ENCODE data around the gene SART1. TPM values are rescaled to one million over a fixed set of nuclear protein-coding genes. Genes with fewer than 3 reads are reported as not detected.
"Not testable (repeated sequence)": the region's sequence is repeated elsewhere in the genome, so short reads cannot be mapped to it uniquely, and the experiment has no call there.

SART1 gene
- total RNA-seq, 1 donor from 2014 or later, result 35.9 TPM

DNA sequence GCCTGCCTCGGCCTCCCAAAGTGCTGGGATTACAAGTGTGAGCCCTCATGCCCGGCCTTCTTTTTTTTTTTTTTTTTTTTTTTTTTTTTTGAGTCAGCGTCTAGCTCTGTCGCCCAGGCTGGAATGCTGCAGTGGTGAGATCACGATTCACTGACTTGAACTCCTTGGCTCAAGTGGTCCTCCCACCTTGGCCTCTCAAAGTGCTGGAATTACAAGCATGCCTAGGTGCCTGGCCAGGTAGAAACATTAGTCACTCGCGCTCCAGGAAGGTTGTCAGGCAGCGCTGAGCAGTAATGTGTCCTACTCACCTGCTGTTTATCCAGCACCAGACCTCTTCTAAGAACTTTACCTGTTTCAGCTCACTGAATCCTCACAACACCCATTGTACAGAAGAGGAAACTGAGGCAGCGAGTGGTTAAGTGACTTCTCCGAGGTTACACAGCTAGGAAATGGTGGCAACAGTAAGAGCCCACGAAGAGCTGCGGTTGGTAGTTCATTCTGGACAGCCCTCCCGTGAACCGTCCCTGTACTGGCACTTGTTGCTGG, 49.8 kb downstream of the SART1 start:
- no peak for DNase-seq (ENCODE audit: low spot score)
- intact Hi-C loops (cut with DNase I), result no loop called here

DNA sequence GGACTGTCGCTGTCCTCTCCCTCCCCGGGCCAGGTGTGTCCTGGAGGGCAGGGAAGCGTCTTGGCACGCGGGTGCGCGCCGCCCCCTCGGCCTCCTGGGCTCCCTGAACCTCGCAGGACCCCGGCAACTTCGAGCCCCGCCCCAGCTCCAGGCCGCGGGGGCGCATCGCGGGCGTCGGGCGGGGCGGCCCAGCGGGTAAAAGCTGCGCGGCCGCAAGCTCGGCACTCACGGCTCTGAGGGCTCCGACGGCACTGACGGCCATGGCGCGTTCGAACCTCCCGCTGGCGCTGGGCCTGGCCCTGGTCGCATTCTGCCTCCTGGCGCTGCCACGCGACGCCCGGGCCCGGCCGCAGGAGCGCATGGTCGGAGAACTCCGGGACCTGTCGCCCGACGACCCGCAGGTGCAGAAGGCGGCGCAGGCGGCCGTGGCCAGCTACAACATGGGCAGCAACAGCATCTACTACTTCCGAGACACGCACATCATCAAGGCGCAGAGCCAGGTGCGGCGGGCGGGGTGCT, 50.3 kb downstream of the SART1 start, which contains the start of gene CST6:
Gene CST6 (plus strand): TSS at position 224 of the 519 bp plus-strand sequence. CDS start 37 bp downstream, at position 261.
- DNase-seq (ENCODE audit: low spot score), result no peak
- intact Hi-C loops (cut with DNase I), result no loop called here

DNA sequence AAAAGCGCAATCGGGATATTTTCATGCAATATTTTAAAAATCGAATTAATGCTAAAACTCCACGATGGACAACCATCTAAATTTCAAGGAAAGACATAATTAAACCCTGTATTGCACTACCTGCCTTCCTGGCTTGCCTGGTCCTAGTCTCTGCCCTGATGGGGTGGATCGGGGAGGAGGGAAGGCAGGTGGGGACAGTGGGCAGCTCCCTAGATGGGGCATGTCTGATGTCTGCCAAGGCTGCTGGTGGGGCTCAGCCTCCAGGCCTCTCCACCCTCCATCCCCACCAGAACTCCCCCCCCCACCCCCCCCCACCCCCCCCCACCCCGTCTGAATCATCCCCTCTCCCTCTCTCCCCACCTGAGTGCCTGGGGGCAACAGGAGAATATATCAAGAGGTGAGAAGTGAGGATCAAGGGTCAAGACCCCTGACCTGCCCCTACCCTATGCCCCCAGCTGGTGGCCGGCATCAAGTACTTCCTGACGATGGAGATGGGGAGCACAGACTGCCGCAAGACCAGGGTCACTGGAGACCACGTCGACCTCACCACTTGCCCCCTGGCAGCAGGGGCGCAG, 50.9 kb downstream of the SART1 start:
- DNase-seq (ENCODE audit: low spot score), result no peak
- intact Hi-C loops (cut with DNase I), result no loop called here

DNA sequence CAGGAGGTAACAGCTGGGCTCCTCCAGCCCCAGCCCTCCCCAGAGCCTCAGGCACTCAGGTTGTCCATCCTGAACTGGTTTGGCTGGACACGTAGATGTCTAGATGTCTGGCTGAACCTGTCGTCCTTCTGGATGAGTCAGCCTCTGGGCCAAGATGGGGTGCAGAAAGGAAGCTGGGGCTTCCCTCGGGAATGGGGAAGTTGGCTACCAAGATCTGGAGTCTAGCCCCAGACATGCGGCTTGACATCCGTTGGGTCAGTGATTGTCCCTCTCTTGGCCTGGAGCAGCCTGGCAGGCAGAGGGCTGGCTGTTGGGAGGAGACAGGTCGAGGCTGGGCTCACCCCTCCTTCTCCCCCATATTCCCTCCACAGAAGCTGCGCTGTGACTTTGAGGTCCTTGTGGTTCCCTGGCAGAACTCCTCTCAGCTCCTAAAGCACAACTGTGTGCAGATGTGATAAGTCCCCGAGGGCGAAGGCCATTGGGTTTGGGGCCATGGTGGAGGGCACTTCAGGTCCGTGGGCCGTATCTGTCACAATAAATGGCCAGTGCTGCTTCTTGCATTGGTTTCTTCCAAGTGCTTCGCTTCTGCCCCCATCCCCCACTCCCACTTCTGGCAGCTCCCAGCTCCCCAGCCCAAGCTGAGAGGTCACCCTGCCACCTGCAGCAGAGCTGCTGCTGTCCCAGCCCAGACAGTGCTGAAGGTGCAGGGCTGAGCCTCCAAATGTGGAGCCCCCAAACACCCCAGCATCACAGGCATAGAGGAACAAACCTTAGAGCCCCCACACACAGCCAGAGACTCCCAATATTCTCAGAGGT, 51.6 kb downstream of the SART1 start:
- intact Hi-C loops (cut with DNase I), result no loop called here
- no peak for DNase-seq (ENCODE audit: low spot score)

DNA sequence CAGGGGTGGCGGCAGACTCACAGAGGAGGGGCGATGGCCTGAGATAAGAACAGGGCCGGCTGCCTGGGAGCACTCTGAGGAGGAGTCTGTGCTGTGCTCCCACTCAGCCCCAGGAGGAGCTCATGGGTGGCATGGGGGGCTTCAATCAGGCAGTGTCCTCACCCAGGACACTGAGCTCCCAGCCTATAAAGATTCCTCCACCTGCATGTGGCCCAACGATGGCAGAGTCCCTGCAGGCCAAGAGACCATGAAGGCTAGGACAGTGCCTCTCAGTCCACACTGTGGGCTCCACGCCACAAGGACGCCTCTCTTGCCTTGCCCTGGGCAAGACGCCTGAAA, 52.2 kb downstream of the SART1 start:
- no peak for DNase-seq (ENCODE audit: low spot score)
- intact Hi-C loops (cut with DNase I), result no loop called here

DNA sequence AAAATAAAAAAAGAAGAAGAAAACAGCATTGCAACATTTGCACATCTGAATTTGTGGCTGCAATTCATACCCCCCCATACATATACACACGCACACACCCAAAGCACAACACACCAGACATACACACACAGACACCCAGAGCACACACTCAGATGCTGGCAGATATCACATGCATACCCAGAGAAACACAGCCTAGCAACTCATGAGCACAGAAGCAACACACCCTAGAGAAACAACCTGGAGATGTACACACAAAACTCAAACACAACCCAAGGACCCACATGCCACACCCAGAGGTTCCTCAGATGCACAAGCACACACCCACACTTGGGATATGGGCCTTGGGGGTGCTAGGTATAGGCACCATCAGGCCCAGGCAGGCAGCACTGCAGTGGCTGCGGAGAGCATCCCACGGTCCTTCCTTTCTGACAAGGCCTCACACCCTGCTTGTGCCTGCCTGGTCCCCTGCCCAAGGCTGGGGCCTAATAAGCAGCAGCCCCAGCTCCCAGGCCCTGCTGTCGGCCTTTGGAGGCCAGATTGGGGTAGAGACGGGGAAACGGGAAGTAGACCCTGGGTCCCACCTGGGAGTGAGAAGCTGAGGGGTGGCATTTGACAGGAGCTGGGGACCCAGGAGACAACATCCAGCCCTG, 53.4 kb downstream of the SART1 start:
- intact Hi-C loops (cut with DNase I), result no loop called here
- no peak for DNase-seq (ENCODE audit: low spot score)

DNA sequence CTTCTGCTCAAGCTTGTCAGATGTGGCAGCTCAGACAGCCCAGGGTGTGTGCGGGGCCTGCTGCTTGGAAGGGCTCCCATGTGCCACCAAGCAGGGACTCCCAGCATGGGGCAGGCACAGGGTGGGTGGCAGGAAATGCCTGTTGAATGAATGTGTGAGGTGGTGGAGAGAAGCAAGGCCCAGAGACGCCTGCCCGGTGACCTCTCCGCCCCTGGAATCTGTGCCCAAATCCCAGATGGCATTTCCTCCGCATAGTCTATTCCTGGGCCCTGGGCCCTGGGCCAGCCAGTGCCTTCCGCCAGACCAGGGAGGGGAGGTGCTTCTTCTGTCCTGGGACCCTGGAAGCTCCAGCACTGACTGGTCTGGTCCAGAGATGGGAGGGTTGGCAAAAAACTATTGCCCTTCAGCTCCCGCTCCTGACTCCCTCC, 53.9 kb downstream of the SART1 start:
- peak; percentile 86 for DNase-seq (ENCODE audit: low spot score)
- intact Hi-C loops (cut with DNase I), result no loop called here

DNA sequence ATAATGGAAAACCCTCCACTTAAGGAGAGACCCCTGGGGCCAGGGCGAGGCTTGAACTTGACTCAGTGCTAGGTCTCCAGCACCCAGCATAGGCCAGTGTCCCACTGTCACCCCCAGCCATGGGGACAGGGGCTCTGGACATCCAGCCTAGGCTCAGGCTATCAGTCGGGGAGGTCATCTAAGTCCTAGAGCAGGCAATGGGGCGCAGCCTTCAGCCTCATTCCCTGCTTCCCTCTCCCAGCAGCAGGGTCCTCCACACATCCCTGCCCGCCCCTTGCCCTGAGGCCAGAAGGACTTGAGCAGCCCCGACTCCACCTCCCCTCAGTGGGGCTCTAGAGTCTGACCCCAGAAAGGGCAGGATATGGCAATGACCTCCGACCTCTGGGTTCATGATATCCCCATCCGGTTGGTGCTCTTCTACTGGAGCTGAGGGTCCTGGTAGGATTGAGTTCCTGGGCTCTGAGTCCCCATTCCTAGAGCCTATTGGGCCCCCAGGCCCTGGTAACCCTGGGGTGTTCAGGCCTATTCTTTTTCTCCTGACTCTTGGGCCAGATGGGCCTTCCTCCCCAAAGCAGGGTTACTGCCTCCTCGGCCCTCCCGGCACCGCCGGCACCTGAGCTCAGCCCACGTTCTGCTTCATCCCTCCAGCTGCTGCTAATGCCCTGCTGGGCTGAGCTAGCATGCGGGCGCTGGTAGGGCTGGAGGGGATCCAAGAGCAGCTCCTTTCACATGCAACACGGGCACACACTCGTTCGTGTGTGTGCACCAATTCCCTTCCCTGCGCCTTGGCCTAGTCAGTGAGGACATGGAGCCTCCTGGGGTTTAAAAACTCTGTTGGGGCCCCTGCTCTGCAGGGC, 54.6 kb downstream of the SART1 start:
- no peak for DNase-seq (ENCODE audit: low spot score)

DNA sequence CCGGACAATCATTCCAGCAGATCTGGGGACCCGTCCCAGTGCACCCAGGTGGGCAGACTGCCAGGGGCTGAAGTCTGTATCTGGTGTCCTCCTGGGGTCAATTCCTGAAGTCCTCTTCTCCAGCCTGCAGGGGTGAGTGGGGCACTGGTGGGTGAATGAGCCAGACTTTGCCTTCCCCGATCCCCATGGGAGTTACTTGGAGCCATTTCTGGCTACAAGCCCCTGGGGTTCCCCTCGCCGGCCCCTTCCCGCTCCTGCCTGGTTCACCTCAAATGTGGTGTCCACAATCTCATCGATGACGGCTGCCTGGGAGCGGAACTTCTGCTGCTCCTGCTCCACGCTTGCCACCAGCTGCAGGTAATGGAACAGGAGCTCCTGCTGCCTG, 55.3 kb downstream of the SART1 start:
- no peak for DNase-seq (ENCODE audit: low spot score)
- intact Hi-C loops (cut with DNase I), result no loop called here

More for the DNA sequence above, 54.6 kb downstream of the SART1 start:
- intact Hi-C loops (cut with DNase I), result no loop called here

DNA sequence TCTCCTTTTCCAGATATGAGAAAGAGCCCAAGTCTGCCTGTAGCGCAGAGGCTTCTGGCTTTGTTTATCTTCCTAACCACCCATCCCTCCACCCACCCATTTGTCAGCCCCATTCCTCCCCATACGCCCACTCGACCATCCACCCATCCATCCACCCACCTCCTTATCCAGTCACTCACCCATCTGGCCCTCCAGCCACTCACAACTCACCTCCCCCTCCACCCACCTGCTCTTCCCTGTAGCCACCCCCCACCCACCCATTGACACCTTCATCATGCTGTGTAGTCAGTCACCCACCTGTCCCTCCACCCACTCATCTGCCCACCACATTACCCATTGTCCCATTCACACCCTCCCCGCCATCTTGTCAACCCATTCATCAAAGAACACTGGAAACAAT, 55.8 kb downstream of the SART1 start:
- intact Hi-C loops (cut with DNase I), result no loop called here
- no peak for DNase-seq (ENCODE audit: low spot score)

DNA sequence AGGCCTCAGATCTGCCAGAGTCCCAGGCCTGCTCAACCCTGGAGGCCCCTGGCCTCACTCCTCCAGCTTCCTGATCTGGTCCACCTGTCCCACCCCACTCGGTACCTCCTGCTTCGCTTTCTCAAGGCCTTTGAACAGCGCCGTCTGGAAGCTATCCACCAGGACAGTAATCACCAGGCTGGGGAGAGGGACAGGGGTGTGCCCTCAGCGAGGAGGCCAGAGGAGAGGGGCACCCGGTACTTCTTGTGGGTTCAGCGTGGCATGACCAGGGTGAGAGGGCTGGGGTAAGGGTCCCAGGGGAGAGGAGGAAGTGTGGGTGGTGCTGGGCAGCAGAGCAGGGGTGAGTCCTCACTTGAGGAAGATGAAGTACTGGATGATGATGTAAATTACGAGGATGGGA, 58.7 kb downstream of the SART1 start:
- intact Hi-C loops (cut with DNase I), result no loop called here
- DNase-seq (ENCODE audit: low spot score), result no peak

DNA sequence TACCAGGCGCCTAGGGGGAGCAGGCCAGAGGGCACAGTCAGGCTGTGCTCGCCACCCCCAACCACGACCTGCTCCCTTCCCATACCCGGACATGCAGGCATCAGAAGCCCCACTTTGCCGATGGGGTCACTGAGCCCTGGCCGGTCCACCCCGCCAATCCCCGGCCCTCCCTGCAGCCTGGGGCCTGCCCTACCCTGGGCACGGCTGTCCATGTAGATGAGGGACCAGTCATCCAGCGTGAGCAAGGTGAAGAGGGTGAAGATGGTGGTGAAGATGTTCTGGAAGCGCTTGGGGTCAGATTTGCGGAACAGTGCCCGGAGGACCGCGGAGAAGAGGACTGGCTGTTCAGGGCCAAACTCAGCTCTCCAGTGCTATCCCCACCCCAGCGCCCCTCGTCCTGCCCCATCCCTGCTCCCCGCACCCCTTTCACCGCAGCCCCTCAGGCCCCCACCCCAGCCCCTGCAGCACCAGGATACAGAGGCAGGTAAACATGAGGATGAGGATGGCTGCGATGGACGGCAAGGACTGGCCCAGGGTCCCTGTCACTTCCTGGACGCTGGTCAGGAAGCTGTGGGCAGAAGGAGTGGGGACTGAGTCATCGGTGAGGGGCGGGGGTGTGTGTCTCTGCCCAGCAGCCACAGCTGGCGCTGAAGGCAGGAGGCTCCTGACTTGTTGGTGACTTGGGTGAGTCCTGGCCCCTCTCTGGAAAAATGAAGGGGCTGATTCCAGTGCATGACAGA, 59.3 kb downstream of the SART1 start:
- intact Hi-C loops (cut with DNase I), result no loop called here
- DNase-seq (ENCODE audit: low spot score), result peak; percentile 82

DNA sequence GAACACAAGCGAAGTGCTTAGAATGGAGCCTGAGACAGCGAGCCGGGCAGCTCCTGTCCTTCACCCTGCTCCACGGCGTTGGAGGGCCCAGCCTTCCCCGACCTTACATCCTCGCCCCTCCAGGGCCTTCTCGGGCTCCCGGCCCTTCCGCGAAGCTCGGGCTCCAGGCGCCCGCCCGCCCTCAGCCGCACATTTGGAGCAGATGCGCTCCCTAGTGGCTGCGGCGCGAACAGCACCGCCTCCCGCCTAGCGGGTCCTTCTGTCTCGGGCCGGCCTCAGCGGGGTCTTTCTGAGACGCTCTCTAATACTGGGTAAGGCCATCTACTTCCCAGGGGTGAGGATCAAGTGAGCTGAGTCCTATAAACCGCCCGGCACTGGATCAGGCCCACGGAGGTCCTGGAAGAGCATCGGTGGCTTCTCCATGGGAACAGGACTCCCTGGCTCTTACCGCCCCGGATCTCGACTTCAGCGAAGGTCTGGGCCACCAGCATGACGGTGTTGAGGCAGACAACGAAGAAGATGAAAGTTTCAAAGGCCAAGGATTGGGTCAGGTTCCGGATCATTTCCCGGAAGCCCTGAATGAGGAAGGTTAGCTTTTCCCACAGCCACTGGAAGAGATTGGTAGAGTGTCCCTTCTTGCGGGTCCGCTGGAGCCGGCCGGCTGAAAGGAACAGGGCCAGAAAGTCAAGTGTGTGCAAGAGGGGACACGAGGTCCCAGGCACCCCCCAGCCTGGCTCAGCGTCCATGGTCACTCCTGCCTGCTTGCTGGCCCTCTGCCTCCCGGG, 61.1 kb downstream of the SART1 start:
- intact Hi-C loops (cut with DNase I), result loop anchor here (2.0 kb wide), 1 partner anchor 34 kb away; no protein-coding TSS in a partner anchor
- peak; percentile 87 for DNase-seq (ENCODE audit: low spot score)

DNA sequence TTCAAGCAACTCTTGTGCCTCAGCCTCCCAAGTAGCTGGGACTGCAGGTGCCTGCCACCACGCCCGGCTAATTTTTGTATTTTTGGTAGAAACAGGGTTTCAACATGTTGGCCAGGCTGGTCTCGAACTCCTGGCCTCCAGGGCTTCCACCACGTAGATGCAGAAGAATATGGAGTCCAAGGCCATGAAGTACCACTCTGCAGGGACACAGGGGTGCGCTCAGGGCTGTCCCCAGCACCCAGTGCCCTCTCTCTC, 61.6 kb downstream of the SART1 start:
- DNase-seq (ENCODE audit: low spot score), result not testable (repeated sequence)
- intact Hi-C loops (cut with DNase I), result loop anchor here (2.0 kb wide), 1 partner anchor 34 kb away; no protein-coding TSS in a partner anchor

DNA sequence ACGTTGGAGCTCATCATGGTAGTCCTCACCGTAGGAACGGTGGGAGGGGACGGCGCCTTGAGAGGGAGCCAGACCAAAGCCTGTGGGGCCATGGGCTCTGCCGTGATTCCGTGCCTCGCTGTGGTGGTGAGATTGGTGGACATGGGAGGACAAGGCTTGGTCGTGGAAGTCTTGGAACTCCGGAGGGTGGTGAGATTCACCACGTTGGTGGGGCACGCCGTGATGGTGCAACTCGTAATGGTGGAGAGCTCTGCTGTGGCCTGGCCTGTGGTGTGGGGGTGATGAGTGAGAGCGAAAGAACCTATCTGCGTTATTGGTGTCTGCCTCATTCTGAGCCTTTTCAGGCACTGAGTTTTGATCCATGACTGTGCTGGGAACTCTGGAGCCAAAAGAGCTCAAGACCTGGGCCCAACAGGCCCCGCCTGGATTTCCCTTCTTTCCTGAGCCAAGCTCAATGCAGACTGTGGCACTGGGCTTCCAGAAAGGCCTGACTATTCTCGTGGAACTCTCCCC, 64.5 kb downstream of the SART1 start, which contains the start of gene CATSPER1:
Gene CATSPER1 (minus strand): TSS at position 463 of the 513 bp plus-strand sequence. CDS start 100 bp downstream, at position 363.
- intact Hi-C loops (cut with DNase I), result no loop called here
- no peak for DNase-seq (ENCODE audit: low spot score)

All from cardiac septum (tissue), 1 donor.